Nucleus accumbens (tissue), 56 donors: ENCODE results near the gene CACNA2D3.

Experiments used
- DNase-seq, 56 donors: peaks; one replicate each; lab custom pipeline; 2025; lab: John Stamatoyannopoulos, UW

The CACNA2D3 gene

DNA sequence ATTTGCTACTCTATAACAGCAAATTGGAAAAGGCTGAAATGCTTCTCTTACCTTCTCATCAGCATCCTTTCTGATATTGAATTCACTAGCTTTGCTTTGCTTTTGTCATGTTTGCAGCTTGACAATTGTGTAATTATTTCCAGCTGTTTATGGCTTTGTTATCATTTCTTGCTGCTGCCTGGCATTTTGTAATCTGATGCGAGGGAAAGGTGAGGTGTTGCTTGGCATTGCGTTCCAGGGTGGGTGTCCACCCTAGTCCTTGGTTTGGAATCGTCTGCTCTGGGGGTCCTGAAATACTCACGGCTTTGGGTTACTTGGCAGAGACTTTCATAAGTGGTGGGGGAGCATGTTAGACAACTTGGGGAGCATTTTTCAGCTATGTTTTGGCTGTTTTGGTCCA is 2.9 kb downstream of the CACNA2D3 start:
- no peak for DNase-seq

DNA sequence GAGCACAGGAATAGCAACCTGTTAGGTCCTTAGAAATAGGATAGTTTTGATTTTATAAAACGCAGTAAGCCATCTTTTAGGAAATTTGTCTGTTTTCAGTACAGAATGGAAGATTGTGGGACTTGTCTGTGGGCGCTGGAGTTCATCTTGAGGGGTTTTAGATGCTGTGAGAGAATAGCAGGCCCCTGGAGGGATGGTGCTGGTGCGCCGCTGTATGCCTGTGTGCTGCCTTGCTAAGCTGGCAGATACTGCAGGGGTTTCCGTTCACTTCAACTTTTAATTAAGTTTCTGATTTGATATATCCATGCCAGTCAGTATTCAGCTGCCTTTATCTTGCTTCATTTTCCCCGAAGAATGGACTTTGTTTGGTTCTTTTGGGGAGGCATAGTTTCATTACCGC is 4.2 kb downstream of the CACNA2D3 start:
- DNase-seq, result peak in 3 of 56 donors; percentile 14 to 37 (median 16)

DNA sequence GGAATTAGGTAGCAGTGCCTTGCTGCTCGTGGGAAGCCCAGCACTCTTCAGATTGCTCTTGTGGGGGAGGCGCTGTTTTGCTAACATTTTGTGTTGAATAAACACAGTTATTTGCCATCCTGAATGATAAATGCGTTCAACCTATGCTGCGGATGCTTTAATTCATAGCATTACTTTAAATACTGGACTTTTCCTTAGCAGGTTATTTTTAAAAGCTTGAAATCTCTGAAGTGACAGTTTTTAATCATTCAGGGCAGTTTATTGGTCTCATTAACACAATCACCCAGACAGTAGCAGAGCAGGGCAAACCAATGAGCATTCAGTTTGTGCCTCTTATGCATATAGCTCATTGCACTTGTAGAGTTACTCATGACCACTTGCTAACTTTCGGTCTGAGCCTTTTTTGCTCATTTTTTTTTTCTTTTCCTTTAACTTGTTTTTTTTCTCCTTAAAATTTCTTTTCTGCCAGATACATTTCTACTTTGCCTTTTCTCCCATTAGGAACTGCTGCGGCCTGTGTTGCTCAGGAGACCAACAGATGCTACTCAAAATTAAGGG is 5.2 kb downstream of the CACNA2D3 start:
- no peak for DNase-seq

DNA sequence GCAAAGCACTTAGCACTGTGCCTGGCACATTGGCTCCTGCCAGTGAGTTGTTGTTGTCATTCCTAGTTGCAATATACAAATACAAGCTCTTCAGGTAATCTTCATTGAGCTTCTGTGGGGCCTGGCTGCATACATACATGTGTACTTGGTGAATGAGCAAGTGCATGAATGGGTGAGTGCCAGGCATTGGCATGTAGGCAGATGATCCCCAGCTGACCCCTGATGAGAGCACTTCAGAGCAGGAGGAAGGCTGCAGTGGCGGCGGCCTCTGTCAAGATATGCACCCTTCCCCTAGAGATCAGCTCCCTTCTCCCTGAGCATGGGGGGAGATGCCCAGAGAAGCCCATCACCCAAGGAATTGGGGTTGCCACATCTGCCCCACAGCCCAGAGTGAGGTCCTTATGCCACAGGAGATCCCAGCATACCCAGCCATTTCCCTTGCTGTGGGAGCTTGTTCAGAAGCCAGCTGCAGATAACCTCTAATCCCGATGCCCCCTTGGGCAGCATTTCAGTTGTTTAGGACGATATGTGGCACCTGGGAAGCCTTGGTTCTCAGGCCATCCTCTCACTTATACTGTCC is 8.8 kb downstream of the CACNA2D3 start:
- no peak for DNase-seq

DNA sequence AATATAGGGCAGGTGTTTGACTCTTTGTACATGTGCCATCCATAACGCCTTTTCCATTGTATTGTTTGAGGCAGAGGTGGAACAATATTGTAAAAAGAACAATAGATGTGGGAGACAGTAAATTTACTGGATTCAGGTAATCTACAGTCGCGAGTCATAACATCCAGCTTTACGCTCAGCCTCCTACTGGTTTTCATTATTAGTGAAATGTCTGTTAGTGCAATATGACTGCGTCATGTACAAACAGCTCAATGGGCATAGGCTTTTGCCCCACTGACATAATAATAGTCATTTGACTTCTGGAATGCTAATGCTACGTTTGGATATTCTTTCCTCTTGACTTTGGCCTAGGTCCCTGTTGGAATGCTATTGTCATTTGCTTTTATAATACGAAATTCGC is 9.5 kb downstream of the CACNA2D3 start:
- no peak for DNase-seq

DNA sequence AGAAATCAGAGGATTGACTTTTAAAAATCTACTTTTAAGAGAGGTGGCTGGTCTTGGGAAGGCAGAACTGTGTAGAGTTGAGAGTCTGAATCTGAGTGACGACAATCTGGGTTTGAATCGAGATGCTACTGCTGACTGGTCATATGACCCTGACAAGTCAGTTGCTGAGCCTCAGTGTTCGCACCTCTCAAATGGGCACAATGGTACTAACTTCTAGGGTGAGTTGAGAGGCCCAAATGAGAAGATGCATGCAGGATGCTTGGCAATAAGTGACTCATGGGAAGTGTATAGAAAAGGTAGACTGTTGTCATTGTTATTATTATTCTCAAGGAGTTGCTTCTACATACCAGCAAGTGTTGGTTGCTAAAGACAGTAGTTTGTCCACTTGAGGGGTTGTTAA is 10.3 kb downstream of the CACNA2D3 start:
- DNase-seq, result no peak

DNA sequence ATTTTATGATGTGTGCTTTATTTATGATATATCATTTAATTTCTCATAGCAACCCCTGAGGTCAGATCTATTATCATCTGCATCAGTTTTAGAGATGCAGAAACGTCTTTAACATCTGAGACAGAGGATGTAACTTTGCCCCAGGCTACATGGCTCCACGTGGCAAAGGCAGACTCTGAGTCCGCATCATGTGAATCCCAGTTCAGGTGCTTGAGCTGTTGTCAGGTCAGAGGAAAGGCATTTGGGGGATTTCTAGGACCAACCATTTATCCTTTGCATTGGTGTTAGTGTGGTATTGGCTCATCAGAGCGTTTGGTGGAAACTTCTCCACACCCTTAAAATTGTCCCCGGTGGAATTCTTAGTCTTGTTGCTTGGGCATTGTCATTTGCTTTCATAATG is 10.8 kb downstream of the CACNA2D3 start:
- no peak for DNase-seq

DNA sequence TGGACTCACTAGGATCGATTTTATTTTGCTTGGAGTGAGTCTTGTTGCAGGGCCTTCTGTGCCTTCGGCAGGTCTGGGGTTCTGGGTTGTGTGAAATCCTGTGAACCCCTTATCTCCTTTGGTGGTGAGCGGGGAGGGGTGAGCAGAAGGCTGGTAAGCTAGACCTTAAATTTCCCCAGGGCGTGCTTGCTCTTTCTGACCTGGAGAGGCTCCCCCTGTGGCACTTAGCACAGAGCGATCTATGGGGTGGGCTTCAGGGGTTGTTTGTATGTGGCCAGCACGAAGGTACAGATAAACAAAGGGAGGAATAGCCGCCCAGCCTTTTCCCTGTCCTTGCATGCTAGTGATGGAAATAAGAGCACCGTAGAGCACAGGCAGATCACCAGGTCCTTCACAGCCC is 11.8 kb downstream of the CACNA2D3 start:
- no peak for DNase-seq

DNA sequence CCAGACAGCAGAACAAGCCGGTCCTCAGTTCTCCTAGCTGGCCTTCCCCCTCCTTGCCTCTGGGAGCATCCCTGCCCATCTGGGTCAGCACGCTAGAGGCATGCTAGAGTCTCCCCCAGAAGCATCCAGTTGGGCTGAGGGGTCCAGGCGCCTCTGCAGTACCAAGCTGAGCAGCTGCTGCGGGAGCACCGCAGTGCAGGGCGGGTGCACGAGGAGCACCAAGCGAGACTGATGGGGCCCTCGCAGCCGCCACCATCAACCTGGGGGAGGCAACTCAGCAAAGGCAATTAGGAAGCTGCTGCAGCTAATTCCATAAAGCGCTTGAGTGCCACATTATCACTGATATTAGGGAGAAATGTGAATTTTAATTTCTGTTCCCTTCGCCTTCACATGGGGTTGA is 12.4 kb downstream of the CACNA2D3 start:
- DNase-seq, result peak in 13 of 56 donors; percentile 9 to 53 (median 25)

DNA sequence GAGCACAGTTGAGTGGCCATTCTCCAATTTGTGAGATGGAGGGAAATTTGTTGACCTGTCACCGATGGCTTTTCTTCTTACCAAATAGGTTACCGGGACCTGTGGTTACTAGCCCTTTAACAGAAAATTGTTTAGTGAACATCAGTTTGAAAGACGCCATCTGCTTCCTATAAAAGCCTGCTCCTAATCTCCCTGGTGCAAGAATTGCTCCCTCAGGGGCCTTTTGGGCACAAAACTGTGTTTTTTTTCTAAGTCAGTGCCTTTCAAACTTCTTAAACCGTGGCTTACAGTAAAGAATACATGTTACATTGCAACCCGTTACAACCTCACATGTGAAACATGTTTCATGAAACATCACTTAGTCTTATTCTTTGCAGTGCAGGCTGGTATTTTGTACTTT is 15.0 kb downstream of the CACNA2D3 start:
- DNase-seq, result no peak

DNA sequence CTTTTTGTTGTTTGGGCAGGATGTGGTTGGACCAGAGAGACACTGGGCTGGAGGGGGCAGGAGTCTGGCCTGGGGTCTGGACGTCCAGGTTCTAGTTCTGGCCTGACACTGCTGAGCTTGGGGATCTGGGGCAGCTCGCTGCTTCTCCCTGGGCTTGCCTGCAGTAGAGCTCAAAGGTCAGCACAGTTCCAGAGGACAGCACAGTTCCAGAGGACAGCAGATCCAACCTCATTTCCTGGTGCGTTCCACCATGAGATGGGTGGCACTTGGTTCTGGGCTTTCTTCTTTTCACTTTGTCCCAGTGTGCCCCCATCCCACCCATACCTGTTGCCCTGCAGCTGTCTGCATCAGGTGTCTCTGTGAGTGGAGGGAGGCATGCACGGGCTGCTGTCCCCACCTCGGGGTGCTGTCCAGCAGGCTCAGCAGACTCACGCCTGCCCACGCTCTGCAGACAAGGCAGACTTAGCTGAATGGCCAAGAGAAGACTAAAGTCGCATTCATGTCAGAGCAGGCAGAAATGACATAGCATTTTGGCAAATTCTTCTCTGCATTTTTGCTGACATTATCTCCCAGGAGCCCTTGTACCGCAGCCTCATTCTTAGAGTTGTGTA is 16.7 kb downstream of the CACNA2D3 start:
- no peak for DNase-seq

DNA sequence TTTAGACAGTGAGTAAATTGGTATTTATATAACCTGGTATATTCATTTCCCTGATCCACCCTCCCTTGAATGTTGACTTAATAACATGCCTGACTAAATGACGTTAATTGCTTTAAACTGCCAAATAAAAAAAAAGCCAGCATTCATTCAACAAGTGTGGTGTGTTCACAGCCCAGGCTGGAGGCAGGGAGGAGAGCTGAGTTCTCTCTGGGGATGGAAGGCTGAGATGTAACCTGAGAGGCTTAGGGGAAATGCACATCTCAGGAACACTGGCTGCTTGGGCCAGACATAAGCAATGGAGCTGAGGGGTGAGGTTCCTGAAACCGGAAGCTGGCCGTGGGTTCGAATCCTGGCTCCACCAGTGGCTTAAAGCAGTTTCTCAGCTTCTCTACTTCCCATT is 17.3 kb downstream of the CACNA2D3 start:
- no peak for DNase-seq

DNA sequence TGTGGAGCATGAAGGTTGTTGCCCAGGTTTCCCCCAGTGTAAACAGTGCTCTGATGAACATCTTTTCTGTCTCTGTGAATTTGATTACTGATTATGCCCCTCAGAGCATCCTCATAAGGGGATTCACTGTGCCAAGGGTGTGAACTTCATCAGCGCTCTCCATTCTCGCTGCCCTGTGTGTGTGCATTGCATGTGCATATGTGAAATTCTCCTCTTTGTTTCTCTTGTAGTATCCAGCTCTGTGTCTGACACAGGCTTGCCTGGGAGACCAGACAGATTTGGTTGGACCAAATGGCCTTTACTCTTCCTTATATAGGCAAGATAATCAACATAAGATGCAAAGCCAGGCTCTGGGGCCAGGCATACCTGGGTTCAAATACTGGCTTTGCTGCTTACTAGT is 21.9 kb downstream of the CACNA2D3 start:
- no peak for DNase-seq

DNA sequence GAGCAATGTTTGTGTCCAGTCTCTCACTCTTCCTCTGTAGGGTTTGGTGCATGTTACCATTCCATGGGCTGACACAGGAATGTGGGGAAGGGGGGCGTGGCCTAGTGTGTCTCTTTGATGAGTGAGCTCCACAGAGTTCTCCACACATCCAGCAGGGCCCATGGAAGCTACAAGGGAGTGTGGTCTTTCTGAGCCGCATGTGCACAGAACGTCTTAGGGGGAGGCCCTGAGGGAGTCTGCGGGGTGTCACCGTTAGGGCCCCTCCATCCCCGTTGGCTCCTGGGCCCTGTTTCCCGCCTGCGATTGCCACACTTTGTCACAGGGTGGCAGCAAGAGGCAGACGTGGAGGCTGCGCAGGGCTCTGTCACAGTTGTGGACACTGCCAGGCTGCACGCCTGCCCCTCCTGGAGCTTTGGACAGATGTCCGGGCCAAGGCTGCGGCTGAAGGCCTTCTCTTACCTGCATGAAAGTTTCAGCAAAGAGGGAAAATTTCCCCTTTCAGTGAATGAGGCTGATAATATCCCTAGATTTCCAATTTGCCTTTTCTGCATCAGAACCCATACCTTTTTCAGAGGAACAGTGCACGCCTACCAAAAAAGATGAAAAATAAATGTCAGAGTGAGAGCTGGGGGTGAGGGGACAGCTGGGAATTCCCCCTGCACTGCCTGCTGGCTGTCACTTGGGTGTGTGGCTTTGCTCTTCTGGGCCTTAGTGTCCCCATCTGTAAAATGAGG is 24.3 kb downstream of the CACNA2D3 start:
- peak in 43 of 56 donors; percentile 2 to 72 (median 35) for DNase-seq

DNA sequence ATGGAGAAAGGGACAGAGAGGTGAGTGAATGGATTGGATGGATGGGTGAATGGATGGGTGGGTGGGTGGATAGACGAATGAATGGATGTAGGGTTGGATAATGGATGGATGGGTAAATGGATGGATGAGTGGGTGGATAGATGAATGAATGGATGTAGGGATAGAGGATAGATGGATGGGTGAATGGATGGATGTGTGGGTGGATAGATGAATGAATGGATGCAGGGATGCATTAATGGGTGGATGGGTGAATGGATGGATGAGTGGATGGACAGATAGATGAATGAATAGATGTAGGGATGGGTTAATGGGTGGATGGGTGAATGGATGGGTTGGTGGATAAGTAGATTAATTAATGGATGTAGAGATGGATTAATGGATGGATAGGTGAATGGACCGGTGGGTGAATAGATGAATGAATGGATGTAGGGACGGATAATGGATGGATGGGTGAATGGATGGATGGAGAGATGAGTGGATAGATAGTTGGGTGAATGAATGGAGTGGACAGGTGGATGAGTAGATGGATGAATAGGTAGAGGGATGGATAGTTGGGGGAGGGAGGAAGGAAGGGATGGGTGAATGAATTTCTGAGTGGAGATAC is 28.6 kb downstream of the CACNA2D3 start:
- DNase-seq, result no peak

DNA sequence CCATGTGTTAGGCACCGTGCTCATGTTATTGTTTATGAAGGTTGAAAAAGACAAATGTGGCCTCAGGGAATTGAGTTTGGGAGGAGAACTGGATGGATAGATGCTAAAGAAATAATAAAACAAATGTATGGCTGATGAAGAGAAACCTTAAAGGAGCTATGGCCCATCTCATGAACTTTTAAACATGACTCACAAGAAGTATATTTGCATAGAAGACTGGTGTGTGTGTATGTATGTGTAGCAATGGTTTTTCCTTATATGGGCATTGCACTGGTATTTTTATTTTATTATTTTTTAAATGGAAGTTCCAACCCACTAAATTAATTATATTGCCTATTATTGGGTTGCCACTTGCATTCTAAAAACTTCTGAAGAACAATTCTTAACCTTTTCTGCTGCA is 31.1 kb downstream of the CACNA2D3 start:
- DNase-seq, result no peak

DNA sequence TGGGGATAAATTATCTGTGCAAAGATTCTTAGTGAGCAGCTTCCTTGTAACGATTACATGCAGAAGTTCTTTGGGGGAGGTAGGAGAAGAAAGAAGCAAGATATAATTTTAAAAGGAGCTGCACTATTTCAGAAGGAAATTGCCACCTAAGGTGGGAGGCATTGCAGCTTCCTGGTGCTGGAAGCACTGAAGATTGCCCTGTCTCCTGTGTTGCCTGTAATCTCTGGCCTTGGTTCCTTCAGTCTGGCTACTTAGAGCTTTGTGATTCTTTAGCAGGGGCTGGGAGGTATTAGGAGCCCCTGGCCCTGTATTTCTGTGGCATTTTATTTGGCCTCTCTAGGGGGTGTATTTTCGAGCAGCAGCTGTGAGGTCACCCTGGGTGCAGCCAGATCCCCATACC is 35.5 kb downstream of the CACNA2D3 start:
- DNase-seq, result peak in 5 of 56 donors; percentile 13 to 31 (median 23)

DNA sequence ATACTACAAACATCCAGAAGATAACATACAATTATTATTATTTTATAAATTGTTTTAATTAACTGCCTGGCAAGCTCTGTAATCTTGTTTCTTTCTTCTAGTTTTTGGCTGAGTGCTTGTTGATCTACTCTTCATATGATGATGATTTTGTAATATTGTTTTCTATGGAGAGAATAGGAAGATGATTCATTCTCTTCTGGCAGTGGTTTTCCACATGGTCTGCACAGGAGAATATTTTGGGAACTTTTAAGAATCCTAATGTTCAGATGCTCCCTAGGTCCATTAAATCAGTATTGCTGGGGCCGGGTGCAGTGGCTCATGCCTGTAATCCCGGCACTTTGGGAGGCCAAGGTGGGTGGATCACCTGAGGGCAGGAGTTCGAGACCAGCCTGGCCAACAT is 37.6 kb downstream of the CACNA2D3 start:
- DNase-seq, result no peak

DNA sequence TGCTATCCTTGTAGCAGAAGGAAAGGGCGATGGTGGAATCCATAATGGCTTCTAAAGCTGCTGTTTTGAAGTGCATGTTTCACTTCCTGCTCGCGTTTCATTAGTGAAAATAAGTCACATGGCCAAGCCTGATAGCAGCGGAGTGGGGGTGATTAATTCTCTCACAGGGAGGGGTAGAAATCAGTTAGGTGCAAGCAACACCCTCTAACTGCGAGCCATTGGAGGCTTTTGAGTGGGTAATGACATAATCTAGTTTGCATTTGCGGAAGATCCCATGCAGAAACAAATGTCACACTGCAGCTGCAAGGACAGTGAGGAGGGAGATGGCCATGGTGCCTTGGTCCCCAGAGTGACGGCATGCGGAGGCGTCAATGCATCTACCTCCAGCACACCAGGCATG is 41.1 kb downstream of the CACNA2D3 start:
- no peak for DNase-seq

DNA sequence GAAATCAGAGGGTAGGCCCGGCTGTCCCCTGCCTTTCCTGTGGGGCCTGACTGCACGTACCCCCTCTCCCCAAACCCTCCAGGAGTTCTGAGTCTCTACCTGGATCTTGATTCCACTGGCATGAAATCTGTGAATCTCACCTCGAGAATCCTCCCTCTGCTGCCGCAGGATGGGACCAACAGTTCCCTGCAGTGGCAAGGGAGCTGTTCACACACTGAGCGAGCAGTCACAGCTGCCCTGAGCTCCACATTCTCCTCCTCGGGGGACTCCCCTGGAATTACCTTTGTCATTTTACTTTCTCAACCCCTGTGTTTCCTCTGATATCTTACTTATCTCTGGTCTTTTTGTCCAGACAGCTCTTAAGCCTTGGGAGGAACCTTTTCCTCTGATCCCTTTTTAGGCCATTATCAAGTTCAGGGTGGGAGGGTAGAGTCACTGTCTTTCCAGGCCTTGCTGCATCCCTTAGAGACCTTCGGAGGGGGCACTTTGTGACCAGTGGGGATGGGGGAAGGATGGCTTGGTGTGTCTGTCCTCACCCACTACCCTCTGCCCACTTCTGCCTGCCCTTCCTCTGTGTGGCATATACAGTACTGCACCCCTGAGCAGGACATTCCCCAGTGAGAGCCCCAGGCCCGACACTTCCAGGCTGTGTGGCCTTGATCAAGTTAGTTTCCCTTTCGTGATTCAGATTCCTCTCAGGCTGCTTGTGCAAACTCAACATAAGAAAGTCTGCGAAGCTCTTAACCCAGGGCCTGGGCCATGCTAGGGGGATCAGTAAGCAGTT is 42.0 kb downstream of the CACNA2D3 start:
- DNase-seq, result no peak

DNA sequence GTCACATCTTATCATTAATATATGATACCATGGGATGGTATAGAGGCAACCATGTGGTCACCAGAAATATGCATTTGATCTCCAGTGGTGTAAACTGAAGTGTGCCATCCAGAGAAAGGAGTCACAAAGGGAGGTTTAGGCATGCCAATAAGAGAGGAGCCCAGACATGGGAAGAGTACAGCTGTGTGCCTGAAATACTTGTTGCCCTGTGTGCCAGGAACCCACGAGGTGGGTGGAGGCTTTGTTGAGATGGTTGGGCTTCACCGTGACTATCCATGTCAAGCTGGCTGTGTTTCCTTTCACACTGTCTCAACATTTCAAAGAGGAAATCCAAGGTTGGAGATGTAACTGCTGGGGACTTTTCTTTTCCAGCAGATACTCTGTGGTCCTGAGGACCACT is 43.5 kb downstream of the CACNA2D3 start:
- DNase-seq, result no peak
